NCI-H82 (cell line): ENCODE data around the gene ADAM21.
"Not testable (repeated sequence)": the region's sequence is repeated elsewhere in the genome, so short reads cannot be mapped to it uniquely, and the experiment has no call there.

Experiments
- DNase-seq: peaks from one replicate; lab custom pipeline; 2025; lab: John Stamatoyannopoulos, UW

ADAM21 gene

GRCh38 chr14:70451874-70452273 lies at the start of gene ADAM21:
ADAM21 (plus strand) TSS chr14:70452174; CDS start chr14:70457500, 5,326 bp downstream.
- no peak for DNase-seq

GRCh38 chr14:70403335-70403734 lies 48.6 kb upstream of the ADAM21 start:
- not testable (repeated sequence) for DNase-seq

- not testable (repeated sequence) for DNase-seq
Measured at GRCh38 chr14:70406216-70406615, 45.8 kb upstream of the ADAM21 start.

GRCh38 chr14:70407621-70408020 lies 44.4 kb upstream of the ADAM21 start:
- DNase-seq, result no peak

- DNase-seq, result no peak
Measured at GRCh38 chr14:70415788-70416187, 36.2 kb upstream of the ADAM21 start.

GRCh38 chr14:70416338-70416724 lies 35.6 kb upstream of the ADAM21 start:
- DNase-seq, result peak; percentile 15

GRCh38 chr14:70416725-70417349 lies 35.1 kb upstream of the ADAM21 start, which contains the start of gene SYNJ2BP:
SYNJ2BP (minus strand) TSS chr14:70417090; CDS start chr14:70416963, 127 bp downstream.
- DNase-seq, result peak; percentile 80

GRCh38 chr14:70419270-70419931 lies 32.6 kb upstream of the ADAM21 start:
- DNase-seq, result not testable (repeated sequence)

GRCh38 chr14:70422538-70422937 lies 29.4 kb upstream of the ADAM21 start:
- no peak for DNase-seq

GRCh38 chr14:70425354-70425753 lies 26.6 kb upstream of the ADAM21 start:
- DNase-seq, result peak; percentile 6

GRCh38 chr14:70426555-70426954 lies 25.4 kb upstream of the ADAM21 start:
- not testable (repeated sequence) for DNase-seq

- no peak for DNase-seq
Measured at GRCh38 chr14:70436867-70437266, 15.1 kb upstream of the ADAM21 start.

- DNase-seq, result no peak
Measured at GRCh38 chr14:70441641-70442040, 10.3 kb upstream of the ADAM21 start.

- DNase-seq, result no peak
Measured at GRCh38 chr14:70442750-70443149, 9.2 kb upstream of the ADAM21 start.

- no peak for DNase-seq
Measured at GRCh38 chr14:70448633-70449340, 3.2 kb upstream of the ADAM21 start.

GRCh38 chr14:70454731-70455130 lies 2.8 kb downstream of the ADAM21 start:
- DNase-seq, result no peak

- DNase-seq, result no peak
Measured at GRCh38 chr14:70468731-70469130, 16.8 kb downstream of the ADAM21 start.

GRCh38 chr14:70470863-70471563 lies 19.0 kb downstream of the ADAM21 start:
- not testable (repeated sequence) for DNase-seq

- DNase-seq, result no peak
Measured at GRCh38 chr14:70472253-70473159, 20.5 kb downstream of the ADAM21 start.

- DNase-seq, result no peak
Measured at GRCh38 chr14:70473825-70474224, 21.9 kb downstream of the ADAM21 start.

GRCh38 chr14:70475459-70475858 lies 23.5 kb downstream of the ADAM21 start:
- DNase-seq, result peak; percentile 6
